HFF-Myc (cell line): ENCODE results near the gene IL19.
A peak's percentile ranks its signal among the peaks of the same experiment; 100 is the strongest.

Experiments
- DNase-seq: peaks from one replicate; pipeline ENCODE4 v3.0.0-alpha.2; 2011; ENCODE audit warnings: low read depth; ENCODE audit errors: extremely low read depth
- H3K4me3 ChIP-seq: replicated peaks from 2 replicates; pipeline ENCODE4 v1.5.1; 2011; ENCODE audit warnings: low read depth, mild to moderate bottlenecking, control low read depth, low read length
- TF ChIP-seq, protein P1 (sequence below): IDR thresholded peaks from 2 replicates; pipeline ENCODE4 v1.5.1; 2012; ENCODE audit warnings: mild to moderate bottlenecking, low read depth, low read length, control low read depth; ENCODE audit errors: missing control alignments

Gene IL19

DNA sequence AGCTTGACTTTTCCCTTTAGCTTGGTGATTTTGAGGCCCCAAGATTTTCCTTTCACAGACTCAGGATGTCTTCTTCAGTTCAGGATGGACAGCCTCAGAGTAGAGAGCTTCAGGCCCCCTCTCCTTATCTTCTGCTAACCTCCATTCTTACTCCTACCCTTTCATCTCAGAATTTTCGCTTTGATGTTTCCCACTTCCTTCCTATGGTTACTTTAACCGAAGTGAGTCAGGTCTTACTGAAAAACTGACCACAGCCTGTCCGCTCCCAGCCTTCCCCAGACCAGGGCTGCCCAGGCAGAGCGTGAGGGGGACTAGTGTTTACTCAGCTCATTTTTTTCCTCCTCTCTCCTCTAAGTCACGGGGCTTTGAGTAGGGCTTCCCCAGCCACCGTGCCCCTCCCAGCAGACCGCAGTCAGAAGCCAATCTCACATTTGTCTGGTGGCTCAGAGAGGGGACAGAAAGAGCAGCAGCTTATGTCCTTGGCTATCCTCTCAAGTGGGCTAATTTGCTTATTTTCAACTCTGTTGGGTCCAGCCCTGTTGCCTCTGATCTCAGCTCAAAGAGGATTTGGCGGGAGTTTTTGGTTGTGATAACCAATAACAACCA is 4.2 kb upstream of the IL19 start:
- TF ChIP-seq, protein P1, sequence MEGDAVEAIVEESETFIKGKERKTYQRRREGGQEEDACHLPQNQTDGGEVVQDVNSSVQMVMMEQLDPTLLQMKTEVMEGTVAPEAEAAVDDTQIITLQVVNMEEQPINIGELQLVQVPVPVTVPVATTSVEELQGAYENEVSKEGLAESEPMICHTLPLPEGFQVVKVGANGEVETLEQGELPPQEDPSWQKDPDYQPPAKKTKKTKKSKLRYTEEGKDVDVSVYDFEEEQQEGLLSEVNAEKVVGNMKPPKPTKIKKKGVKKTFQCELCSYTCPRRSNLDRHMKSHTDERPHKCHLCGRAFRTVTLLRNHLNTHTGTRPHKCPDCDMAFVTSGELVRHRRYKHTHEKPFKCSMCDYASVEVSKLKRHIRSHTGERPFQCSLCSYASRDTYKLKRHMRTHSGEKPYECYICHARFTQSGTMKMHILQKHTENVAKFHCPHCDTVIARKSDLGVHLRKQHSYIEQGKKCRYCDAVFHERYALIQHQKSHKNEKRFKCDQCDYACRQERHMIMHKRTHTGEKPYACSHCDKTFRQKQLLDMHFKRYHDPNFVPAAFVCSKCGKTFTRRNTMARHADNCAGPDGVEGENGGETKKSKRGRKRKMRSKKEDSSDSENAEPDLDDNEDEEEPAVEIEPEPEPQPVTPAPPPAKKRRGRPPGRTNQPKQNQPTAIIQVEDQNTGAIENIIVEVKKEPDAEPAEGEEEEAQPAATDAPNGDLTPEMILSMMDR: no peak
- H3K4me3 ChIP-seq: no peak overlapping the region
- peak; percentile 20 for DNase-seq

DNA sequence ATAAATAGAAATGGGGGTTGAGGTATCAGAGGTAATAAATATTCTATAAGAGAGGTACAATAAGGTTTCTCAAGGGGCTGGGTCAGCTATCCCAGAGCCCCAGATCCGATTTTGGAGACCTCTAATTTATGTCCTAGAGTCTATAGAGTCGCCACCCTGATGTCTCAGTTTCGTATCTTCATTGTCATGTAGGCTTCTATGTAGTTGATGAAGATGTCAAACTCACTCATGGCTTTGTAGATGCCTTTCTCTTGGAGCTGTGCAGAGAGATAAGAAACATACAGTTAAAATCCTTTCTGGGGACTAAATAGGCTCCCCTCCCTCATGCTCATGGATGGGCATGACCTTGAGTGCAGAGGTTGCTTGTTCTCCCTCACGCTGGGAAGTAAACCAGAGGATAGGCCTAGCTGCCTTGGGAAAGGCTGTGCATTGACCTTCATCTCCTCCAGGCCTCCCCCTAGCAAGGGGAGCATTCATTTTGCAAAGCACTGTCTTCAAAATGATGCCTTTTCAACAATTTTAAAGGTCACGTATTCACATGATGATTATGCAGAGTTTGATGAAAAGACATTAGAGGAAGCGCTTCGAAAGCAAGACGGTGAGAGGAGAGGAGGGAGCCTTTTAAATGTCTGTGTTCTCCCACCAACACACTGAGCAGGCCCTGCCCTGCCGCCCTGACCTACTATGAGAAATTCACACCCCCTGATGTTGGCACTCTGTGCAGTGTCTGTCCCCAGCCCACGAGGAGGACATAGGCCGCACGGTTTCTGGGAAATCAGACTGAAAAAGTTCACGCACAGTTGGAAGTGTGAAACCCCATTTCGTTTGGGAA is 1.9 kb upstream of the IL19 start:
- TF ChIP-seq, protein P1: no peak
- no peak for DNase-seq
- no peak overlapping the region for H3K4me3 ChIP-seq

DNA sequence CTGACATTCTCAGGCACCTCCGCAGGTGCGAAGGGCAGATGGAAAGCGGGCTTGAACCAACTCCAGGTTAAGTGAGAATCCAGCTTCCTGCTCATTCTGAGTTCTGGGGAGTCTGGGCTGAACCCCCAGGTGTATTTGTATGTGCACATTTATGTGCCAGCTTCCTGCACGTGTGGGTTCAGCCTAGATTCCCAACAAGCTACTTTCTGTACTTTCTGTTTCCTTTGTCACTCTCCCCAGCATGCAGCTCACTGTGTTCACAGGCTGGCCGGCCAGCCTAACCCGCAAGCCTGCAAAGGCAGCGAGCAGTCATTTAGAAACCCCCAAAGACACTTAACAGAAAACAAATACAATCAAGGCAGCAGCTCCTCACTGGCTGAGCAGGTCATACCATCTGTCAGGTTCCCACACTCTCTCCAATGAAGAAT is 1.3 kb upstream of the IL19 start:
- H3K4me3 ChIP-seq: no peak overlapping the region
- no peak for DNase-seq
- TF ChIP-seq, protein P1: no peak

DNA sequence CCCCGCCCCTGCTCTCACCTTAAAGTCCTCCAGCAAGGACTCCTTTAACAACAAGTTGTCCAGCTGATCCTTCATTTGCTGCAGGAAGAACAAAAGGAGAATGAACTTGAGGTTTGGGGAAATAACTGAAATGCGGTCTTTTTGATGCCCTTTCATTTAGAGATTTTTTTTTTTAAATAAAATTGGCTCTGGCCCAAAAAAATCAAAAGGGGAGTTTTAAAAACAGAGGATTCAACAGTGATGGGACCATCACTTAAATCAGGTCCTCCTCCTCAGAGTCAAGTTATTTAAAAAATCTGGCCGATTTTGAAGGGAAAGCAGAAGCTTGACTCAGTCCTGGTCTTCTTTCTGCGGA is 742 bp downstream of the IL19 start:
- TF ChIP-seq, protein P1: no peak
- H3K4me3 ChIP-seq: no peak overlapping the region
- DNase-seq: no peak

DNA sequence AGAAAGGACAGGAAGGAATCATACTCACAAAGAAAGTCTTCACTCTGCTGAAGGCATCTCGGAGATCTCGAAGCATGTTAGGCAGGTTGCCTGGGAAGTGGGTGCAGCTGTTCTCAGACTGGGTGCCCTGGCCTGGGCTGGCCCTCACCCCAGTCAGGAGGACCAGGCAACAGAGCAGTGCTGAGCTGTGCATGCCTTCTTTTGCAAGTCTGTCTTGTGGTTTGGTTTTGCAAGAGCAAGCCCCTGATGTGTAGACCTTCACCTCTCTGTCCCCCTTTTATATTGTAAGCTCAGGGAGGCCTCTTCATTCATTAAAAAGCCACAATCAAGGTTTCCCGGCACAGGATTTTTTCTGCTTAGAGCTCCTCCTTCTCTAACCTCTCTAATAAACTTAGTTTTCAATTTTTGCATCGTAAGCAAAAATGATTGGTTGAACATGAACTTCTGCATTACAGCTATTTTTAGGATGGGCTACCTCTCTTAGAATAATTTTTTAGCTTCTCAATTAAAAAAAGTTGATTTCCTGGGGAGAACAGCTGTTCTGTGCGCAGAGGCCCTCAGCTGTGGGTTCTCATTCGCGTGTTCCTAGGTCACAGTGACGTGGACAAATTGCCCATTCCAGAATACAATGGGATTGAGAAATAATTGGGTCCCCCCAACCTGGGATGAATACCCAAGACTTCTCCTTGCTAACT is 1.8 kb downstream of the IL19 start, which contains the start of gene IL10:
Gene IL10 (minus strand): TSS at position 252 of the 695 bp plus-strand sequence. CDS start 59 bp downstream, at position 193.
- TF ChIP-seq, protein P1: no peak
- H3K4me3 ChIP-seq: no peak within 1 kb of the TSS
- no peak for DNase-seq

DNA sequence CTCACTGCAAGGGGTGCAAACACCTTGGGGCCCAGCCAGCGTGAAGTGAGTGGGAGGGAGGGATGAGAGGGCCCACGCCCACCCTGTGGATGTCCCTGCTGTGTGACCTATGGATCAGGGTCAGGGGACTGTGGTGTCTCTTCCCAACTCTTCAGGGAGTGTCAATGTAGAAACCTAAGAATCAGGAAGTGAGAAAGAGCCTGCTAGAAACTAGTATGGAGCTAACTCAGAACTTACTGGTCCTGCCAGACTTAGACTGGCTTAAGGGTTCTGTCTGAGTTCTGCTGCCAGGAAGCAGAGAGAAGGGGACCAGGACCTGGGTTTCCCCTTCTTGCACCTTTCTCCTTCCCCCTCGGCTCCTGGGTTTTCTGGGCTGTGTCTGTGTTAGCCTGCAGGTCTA is 3.5 kb downstream of the IL19 start:
- H3K4me3 ChIP-seq: no peak overlapping the region
- TF ChIP-seq, protein P1: no peak
- DNase-seq: no peak
